GM12878 (cell line): ENCODE measurements around the gene FBXL16. TPM values are rescaled to one million over a fixed set of nuclear protein-coding genes. Genes with fewer than 3 reads are reported as not detected.

Source experiments
- ATAC-seq: fragments of 200-7000 bp; cut with Tn5 transposase; 3 replicates; pipeline ENCODE4 v1.9.1; 2020; ENCODE audit warnings: mild to moderate bottlenecking, moderate library complexity
- BruUV-seq: library from RNA; stranded (reverse); fragments of 400-500 nt; replicated peaks from 2 replicates; lab custom pipeline; 2021; lab: Mats Ljungman, UMichigan
- CTCF ChIA-PET: fragments of 300-600 bp; sonication (Branson Sonifier 250); formaldehyde crosslinking; extraction: SDS; loops from one replicate; lab custom pipeline; 2021; ENCODE audit warnings: inconsistent platforms; lab: Yijun Ruan, JAX
- POLR2A ChIA-PET: fragments of 350-600 bp; formaldehyde crosslinking; extraction: SDS; loops from one replicate; lab custom pipeline; 2021; ENCODE audit warnings: inconsistent platforms; lab: Charles Lee
- RAD21 ChIA-PET: fragments of 300-600 bp; sonication (Branson Sonifier 250); formaldehyde crosslinking; loops from one replicate; lab custom pipeline; 2023; ENCODE audit warnings: antibody characterized with exemption; ENCODE audit not compliant: unreplicated experiment; lab: Charles Lee
- SMC1A ChIA-PET: fragments of 300-600 bp; sonication (Branson Sonifier 250); formaldehyde crosslinking; loops from one replicate; lab custom pipeline; 2023; ENCODE audit not compliant: unreplicated experiment, uncharacterized antibody; lab: Charles Lee
- DNase-seq: peaks from one replicate; pipeline ENCODE4 v3.0.0-alpha.2; 2011; ENCODE audit warnings: low read depth, low spot score
- FAIRE-seq: peaks from 3 replicates; lab custom pipeline; 2011; peaks lifted over from hg19 to GRCh38; lab: Jason Lieb, UNC
- H2AFZ ChIP-seq: 2 replicates; pipeline ENCODE4 v1.6.0; 2011; ENCODE audit warnings: low read depth, low read length, control low read depth; ENCODE audit not compliant: control insufficient read depth
- H3K27ac ChIP-seq: 2 replicates; pipeline ENCODE4 v1.5.1; 2011; ENCODE audit warnings: control low read depth; ENCODE audit not compliant: control insufficient read depth, insufficient read depth
- H3K27me3 ChIP-seq, 2 experiments: replicated peaks in 1 of 2; 2 replicates each; pipeline versions ENCODE4 v1.6.0 to v1.6.1; 2011; ENCODE audit warnings: low read length in 1 of 2; ENCODE audit not compliant: control insufficient read depth in 2 of 2, insufficient read depth in 2 of 2
- H3K36me3 ChIP-seq, 2 experiments: 2 replicates each; pipeline ENCODE4 v1.5.1; 2011; ENCODE audit warnings: low read length in 1 of 2; ENCODE audit not compliant: control insufficient read depth in 2 of 2, insufficient read depth in 2 of 2
- H3K4me1 ChIP-seq: 2 replicates; pipeline ENCODE4 v1.6.1; 2011; ENCODE audit warnings: mild to moderate bottlenecking, low read length, moderate library complexity, mixed read lengths; ENCODE audit not compliant: control insufficient read depth, insufficient read depth
- H3K4me2 ChIP-seq: 2 replicates; pipeline ENCODE4 v1.6.0; 2011; ENCODE audit warnings: control low read depth; ENCODE audit not compliant: control insufficient read depth, insufficient read depth
- H3K4me3 ChIP-seq: fragments of 200-600 bp; sonication (generic); 2 replicates; pipeline ENCODE4 v1.5.1; 2016
- H3K79me2 ChIP-seq: 2 replicates; pipeline ENCODE4 v1.6.0; 2011; ENCODE audit warnings: low read length; ENCODE audit not compliant: control insufficient read depth, insufficient read depth
- H3K9ac ChIP-seq: 2 replicates; pipeline ENCODE4 v1.8.0; 2011; ENCODE audit warnings: low read length, control low read depth, mixed read lengths; ENCODE audit not compliant: control insufficient read depth, insufficient read depth
- H3K9me3 ChIP-seq: replicated peaks from 3 replicates; pipeline ENCODE4 v1.5.1; 2011; ENCODE audit warnings: mild to moderate bottlenecking, low read length; ENCODE audit not compliant: control insufficient read depth, insufficient read depth
- H4K20me1 ChIP-seq: 2 replicates; pipeline ENCODE4 v1.6.0; 2011; ENCODE audit not compliant: control insufficient read depth, insufficient read depth
- BACH1 ChIP-seq: fragments of 450-650 bp; IDR thresholded peaks from 2 replicates; pipeline ENCODE4 v1.6.1; 2017; ENCODE audit warnings: mild to moderate bottlenecking, borderline replicate concordance
- BCL11A ChIP-seq: IDR thresholded peaks from 2 replicates; pipeline ENCODE4 v1.6.1; 2011; ENCODE audit warnings: low read depth, low read length
- CBX3 ChIP-seq: fragments of 200-600 bp; sonication (generic); IDR thresholded peaks from 2 replicates; pipeline ENCODE4 v1.6.1; 2016; ENCODE audit warnings: low read depth, borderline replicate concordance
- CHD4 ChIP-seq: fragments of 200-600 bp; sonication (generic); IDR thresholded peaks from 2 replicates; pipeline ENCODE4 v1.6.1; 2016; ENCODE audit warnings: mild to moderate bottlenecking
- DPF2 ChIP-seq: fragments of 450-650 bp; IDR thresholded peaks from 2 replicates; pipeline ENCODE4 v1.6.1; 2017; ENCODE audit warnings: mild to moderate bottlenecking
- E4F1 ChIP-seq: fragments of 450-650 bp; IDR thresholded peaks from 2 replicates; pipeline ENCODE4 v1.6.1; 2018; ENCODE audit warnings: borderline replicate concordance, mild to moderate bottlenecking; ENCODE audit not compliant: partially characterized antibody
- HCFC1 ChIP-seq: fragments of 150-350 bp; IDR thresholded peaks from 2 replicates; pipeline ENCODE4 v1.6.1; 2014; ENCODE audit warnings: low read length
- IKZF1 ChIP-seq: fragments of 450-650 bp; conservative IDR thresholded peaks from 2 replicates; pipeline ENCODE4 v1.6.1; 2017; ENCODE audit warnings: antibody characterized with exemption, mild to moderate bottlenecking
- MEF2A ChIP-seq: IDR thresholded peaks from 2 replicates; pipeline ENCODE4 v1.6.1; 2011; ENCODE audit warnings: low read depth, mild to moderate bottlenecking, low read length, moderate library complexity; ENCODE audit not compliant: insufficient read depth
- MEF2B ChIP-seq: fragments of 450-650 bp; IDR thresholded peaks from 2 replicates; pipeline ENCODE4 v1.6.1; 2018; ENCODE audit warnings: mild to moderate bottlenecking, moderate library complexity; ENCODE audit not compliant: partially characterized antibody, poor library complexity, severe bottlenecking
- MXI1 ChIP-seq: fragments of 150-350 bp; IDR thresholded peaks from 2 replicates; pipeline ENCODE4 v1.6.1; 2011; ENCODE audit warnings: low read depth, mild to moderate bottlenecking, inconsistent platforms, low read length, improper control_type of control experiment
- NR2C1 ChIP-seq: fragments of 450-650 bp; IDR thresholded peaks from 2 replicates; pipeline ENCODE4 v1.6.1; 2017; ENCODE audit warnings: antibody characterized with exemption, mild to moderate bottlenecking, moderate library complexity
- PAX5 ChIP-seq: IDR thresholded peaks from 2 replicates; pipeline ENCODE4 v1.6.1; 2011; ENCODE audit warnings: low read depth, low read length, borderline replicate concordance
- PBX3 ChIP-seq: IDR thresholded peaks from 2 replicates; pipeline ENCODE4 v1.6.1; 2011; ENCODE audit warnings: mild to moderate bottlenecking, low read depth, low read length, moderate library complexity; ENCODE audit not compliant: insufficient replicate concordance
- POLR2AphosphoS2 ChIP-seq: IDR thresholded peaks from 2 replicates; pipeline ENCODE4 v1.6.1; 2011; ENCODE audit warnings: low read depth, mild to moderate bottlenecking, low read length, improper control_type of control experiment, moderate library complexity
- SUZ12 ChIP-seq: fragments of 200-600 bp; sonication (generic); IDR thresholded peaks from one replicate; pipeline ENCODE4 v1.6.1; 2018; ENCODE audit warnings: antibody characterized with exemption, mild to moderate bottlenecking; ENCODE audit not compliant: unreplicated experiment
- TARDBP ChIP-seq: IDR thresholded peaks from 2 replicates; pipeline ENCODE4 v1.6.1; 2016; ENCODE audit warnings: borderline replicate concordance
- ZNF217 ChIP-seq: fragments of 450-650 bp; IDR thresholded peaks from 2 replicates; pipeline ENCODE4 v1.6.1; 2017; ENCODE audit warnings: antibody characterized with exemption, mild to moderate bottlenecking
- ZNF592 ChIP-seq: fragments of 450-650 bp; IDR thresholded peaks from 2 replicates; pipeline ENCODE4 v1.6.1; 2017; ENCODE audit warnings: mild to moderate bottlenecking, moderate library complexity
- WGBS: methylation state at CpG from one replicate; pipeline ENCODE4 v1.1.6; 2016; ENCODE audit warnings: low lambda C conversion rate; ENCODE audit not compliant: insufficient replicate concordance, insufficient coverage; ENCODE audit errors: missing lambda C conversion rate; 5-methylcytosine and 5-hydroxymethylcytosine counted together
- in situ Hi-C: fragments of 300-500 bp; cut with MboI; formaldehyde crosslinking; loops from 9 replicates; pipeline ENCODE4 v1.14.3; 2018; ENCODE audit warnings: mixed read lengths
- intact Hi-C: fragments of 100-400 bp; cut with micrococcal nuclease; formaldehyde crosslinking; loops from one replicate; pipeline ENCODE4 v1.14.2; 2022; ENCODE audit not compliant: unreplicated experiment
- polyA plus RNA-seq, 11 experiments: library from polyadenylated mRNA; depleted of rRNA in 4 of 11; unstranded in 6 of 11; stranded (reverse) in 5 of 11; fragments of >200 nt; fragmentation: Nextera tagmentation in 4 of 11; fragmentation: Illumina TruSeq in 1 of 11; extraction: Ambion mirVana in 4 of 11; extraction: Trizol in 1 of 11; gene quantifications; 1 replicate in 1 of 11; 2 replicates in 10 of 11; pipeline versions ENCODE4 v1.2.1 to v1.2.3, GENCODE V29; 2011 to 2016; ENCODE audit warnings: inconsistent platforms in 2 of 11, missing spikeins in 2 of 11, low read depth in 1 of 11
- total RNA-seq, 4 experiments: library from RNA; depleted of rRNA in 3 of 4; stranded (reverse); fragments of >200 nt in 3 of 4; fragmentation: Illumina TruSeq in 1 of 4; extraction: Trizol in 1 of 4; gene quantifications; 2 replicates each; pipeline versions ENCODE4 v1.2.1 to v1.2.3, GENCODE V29; 2013 to 2021

Gene FBXL16
- total and polyA plus RNA-seq, 10 of the 15 experiments (the other 5 are each of a cell fraction or from before 2014, with no cell fraction given) = 0.13 to 1.4 (median 0.24) TPM

- TF ChIP-seq POLR2AphosphoS2 (no peak), HCFC1 (no peak), MEF2A (no peak), ZNF592 (no peak), CHD4 (no peak), NR2C1 (no peak), BCL11A (no peak), BACH1 (no peak), IKZF1 (no peak), PAX5 (no peak), MXI1 (no peak), SUZ12 (no peak), ZNF217 (no peak), CBX3 (no peak), DPF2 (no peak), TARDBP (no peak), PBX3 (no peak), MEF2B (no peak), E4F1 (no peak)
- no TSS peak for BruUV-seq
- Histone ChIP-seq H3K4me2 (no peak overlapping the region), H3K27me3 (no peaks in the 10 kb centered on the region; a peak in 1 of 4 replicates), H4K20me1 (no peaks in the 10 kb centered on the region), H3K9me3 (no peaks in the 10 kb centered on the region), H3K79me2 (no peaks in the 10 kb centered on the region), H3K4me3 (no peak overlapping the region), H3K36me3 (no peaks in the 10 kb centered on the region), H3K4me1 (no peaks in the 10 kb centered on the region), H3K27ac (no peak overlapping the region), H2AFZ (no peak overlapping the region), H3K9ac (no peak overlapping the region)
- WGBS = 17% methylated on average over 6 of the region's 6 CpGs
- intact Hi-C loops (no loop called here), in situ Hi-C loops (no loop called here)
- ChIA-PET CTCF (interaction anchor here (0.5 to 0.7 kb wide), 2 partner anchors 28 to 61 kb away, joined by 3 to 4 read pairs; no protein-coding TSS in a partner anchor), POLR2A (no interaction called here), SMC1A (no interaction called here), RAD21 (no interaction called here)
- DNase-seq (no peak), FAIRE-seq (no peak), ATAC-seq (no peak)
Observed at GRCh38 chr16:749010-749409, 43.4 kb upstream of the FBXL16 start.
